Testis (tissue), 3 donors: ENCODE data around the gene MED12L. TPM values are rescaled to one million over a fixed set of nuclear protein-coding genes. Genes with fewer than 3 reads are reported as not detected.

Experiments
- DNase-seq: peaks from one replicate; pipeline ENCODE4 v3.0.0-alpha.2; 2019
- H3K27ac ChIP-seq, 2 donors: fragments of 200-600 bp; sonication (generic); one replicate each; pipeline ENCODE4 v1.5.1; 2019
- H3K27me3 ChIP-seq: fragments of 200-600 bp; sonication (generic); one replicate; pipeline ENCODE4 v1.5.1; 2019
- H3K36me3 ChIP-seq: fragments of 200-600 bp; sonication (generic); one replicate; pipeline ENCODE4 v1.5.1; 2017; ENCODE audit warnings: low read depth; ENCODE audit errors: missing control alignments
- H3K4me1 ChIP-seq: fragments of 200-600 bp; sonication (generic); one replicate; pipeline ENCODE4 v1.5.1; 2019
- H3K4me3 ChIP-seq, 2 donors: fragments of 200-600 bp; sonication (generic); one replicate each; pipeline ENCODE4 v1.5.1; 2017 to 2019
- H3K9me3 ChIP-seq: fragments of 200-600 bp; sonication (generic); one replicate; pipeline ENCODE4 v1.5.1; 2017
- POLR2A ChIP-seq: fragments of 450-650 bp; IDR thresholded peaks from one replicate; pipeline ENCODE4 v1.6.1; 2017; ENCODE audit warnings: antibody characterized with exemption, mild to moderate bottlenecking, moderate library complexity
- WGBS, 2 donors: methylation state at CpG; one replicate each; pipeline ENCODE4 v1.1.5; 2018; 5-methylcytosine and 5-hydroxymethylcytosine counted together
- intact Hi-C: fragments of 100-400 bp; cut with DNase I; formaldehyde crosslinking; loops from one replicate; pipeline ENCODE4 v1.15.1; 2023; ENCODE audit warnings: low total_unique reads
- polyA plus RNA-seq: library from polyadenylated mRNA; stranded (reverse); fragments of 350-450 nt; fragmentation: Illumina TruSeq; extraction: RNeasy Lipid Tissue Mini Kit (QIAGEN cat#74804); gene quantifications from one replicate; pipeline ENCODE4 v1.2.3, GENCODE V29; 2014; ENCODE audit warnings: low read depth, low replicate concordance; ENCODE audit not compliant: insufficient read depth
- total RNA-seq, 2 donors: library from RNA; depleted of rRNA; stranded (reverse); fragments of >200 nt; gene quantifications; one replicate each; pipeline ENCODE4 v1.2.3, GENCODE V29; 2016
- TF ChIP-seq, protein P1 (sequence below), 3 experiments: fragments of 450-650 bp in 2 of 3; fragments of 200-600 bp in 1 of 3; sonication (generic) in 1 of 3; IDR thresholded peaks; one replicate each; pipeline ENCODE4 v1.5.1; 2016 to 2019; ENCODE audit warnings: antibody characterized with exemption in 3 of 3, mild to moderate bottlenecking in 2 of 3, moderate library complexity in 1 of 3

The MED12L gene
- total and polyA plus RNA-seq, 3 donors from 2014 or later: 10.3 to 18.5 (median 10.4) TPM

DNA sequence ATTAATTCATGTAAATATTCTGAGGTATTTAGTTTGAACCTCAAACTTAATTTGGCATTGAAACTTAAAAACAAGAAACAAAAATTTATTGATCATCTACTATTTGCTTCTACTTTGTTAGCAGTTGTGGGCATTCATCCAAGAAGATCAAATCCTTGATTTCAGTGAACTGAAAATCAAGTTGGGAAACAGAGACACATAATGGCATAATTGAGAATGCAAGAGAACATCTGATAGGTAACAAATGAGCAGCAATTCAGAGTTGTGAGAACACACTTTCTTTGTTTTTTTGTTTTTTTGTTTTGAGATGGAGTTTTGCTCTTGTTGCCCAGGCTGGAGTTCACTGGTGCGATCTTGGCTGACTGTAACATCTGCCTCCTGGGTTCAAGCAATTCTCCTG lies 33.9 kb upstream of the MED12L start:
- Histone ChIP-seq H3K36me3 (no peaks in the 10 kb centered on the region), H3K27me3 (no peaks in the 10 kb centered on the region), H3K9me3 (no peaks in the 10 kb centered on the region), H3K4me3 (no peak overlapping the region), H3K4me1 (no peaks in the 10 kb centered on the region), H3K27ac (no peak overlapping the region)
- 97 to 100% methylated on average over 1 of the region's 1 CpG for WGBS, 2 donors
- DNase-seq: no peak
- TF ChIP-seq, protein P1, sequence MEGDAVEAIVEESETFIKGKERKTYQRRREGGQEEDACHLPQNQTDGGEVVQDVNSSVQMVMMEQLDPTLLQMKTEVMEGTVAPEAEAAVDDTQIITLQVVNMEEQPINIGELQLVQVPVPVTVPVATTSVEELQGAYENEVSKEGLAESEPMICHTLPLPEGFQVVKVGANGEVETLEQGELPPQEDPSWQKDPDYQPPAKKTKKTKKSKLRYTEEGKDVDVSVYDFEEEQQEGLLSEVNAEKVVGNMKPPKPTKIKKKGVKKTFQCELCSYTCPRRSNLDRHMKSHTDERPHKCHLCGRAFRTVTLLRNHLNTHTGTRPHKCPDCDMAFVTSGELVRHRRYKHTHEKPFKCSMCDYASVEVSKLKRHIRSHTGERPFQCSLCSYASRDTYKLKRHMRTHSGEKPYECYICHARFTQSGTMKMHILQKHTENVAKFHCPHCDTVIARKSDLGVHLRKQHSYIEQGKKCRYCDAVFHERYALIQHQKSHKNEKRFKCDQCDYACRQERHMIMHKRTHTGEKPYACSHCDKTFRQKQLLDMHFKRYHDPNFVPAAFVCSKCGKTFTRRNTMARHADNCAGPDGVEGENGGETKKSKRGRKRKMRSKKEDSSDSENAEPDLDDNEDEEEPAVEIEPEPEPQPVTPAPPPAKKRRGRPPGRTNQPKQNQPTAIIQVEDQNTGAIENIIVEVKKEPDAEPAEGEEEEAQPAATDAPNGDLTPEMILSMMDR (IDR thresholded peaks at IDR 0.05): no peak
- TF ChIP-seq POLR2A: no peak
- intact Hi-C loops: no loop called here

DNA sequence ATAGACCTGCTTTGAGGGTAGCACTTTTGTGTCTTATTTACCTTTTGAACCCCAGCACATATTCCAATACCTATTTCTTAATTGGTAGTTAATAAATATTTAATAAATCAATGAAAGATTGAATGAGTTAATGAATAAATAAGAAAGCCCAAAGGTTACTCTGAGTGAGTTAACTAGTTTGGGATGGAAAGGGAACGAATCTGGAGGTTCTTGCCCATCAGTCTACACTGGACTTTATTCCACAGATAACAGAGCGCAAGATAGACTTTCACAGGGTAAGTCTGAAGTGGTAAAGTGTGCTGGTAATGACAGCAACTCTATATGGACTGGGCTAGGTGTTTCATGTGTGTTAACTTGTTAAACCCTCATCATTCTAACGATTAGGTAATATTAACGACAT lies 33.1 kb upstream of the MED12L start:
- H3K4me3 ChIP-seq: no peak overlapping the region
- WGBS, 2 donors: 94 to 95% methylated on average over 4 of the region's 4 CpGs
- no peaks in the 10 kb centered on the region for H3K36me3 ChIP-seq
- intact Hi-C loops: no loop called here
- no peak for DNase-seq
- H3K4me1 ChIP-seq: no peaks in the 10 kb centered on the region
- H3K9me3 ChIP-seq: no peaks in the 10 kb centered on the region
- H3K27ac ChIP-seq: no peak overlapping the region
- no peak for TF ChIP-seq POLR2A
- TF ChIP-seq, protein P1 (IDR thresholded peaks at IDR 0.05): no peak
- no peaks in the 10 kb centered on the region for H3K27me3 ChIP-seq

DNA sequence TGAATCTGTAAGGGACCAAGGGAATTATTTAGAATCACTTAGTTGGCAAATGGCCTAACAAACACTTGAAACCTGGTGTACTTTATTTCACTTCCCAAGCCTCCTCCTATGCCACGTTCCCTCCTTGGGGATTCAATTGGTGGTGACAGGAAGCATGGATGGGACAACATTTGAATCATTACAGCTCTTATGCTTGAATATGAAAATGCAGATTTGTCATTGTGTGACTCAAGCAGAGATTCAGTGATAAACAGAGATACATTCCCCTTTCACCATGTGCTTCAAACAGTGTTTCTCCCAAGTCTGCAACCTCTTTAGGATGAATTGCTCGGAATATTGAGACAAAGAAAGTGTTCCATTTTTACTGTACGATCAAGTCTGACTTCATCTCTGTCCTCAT lies 32.7 kb upstream of the MED12L start:
- DNase-seq: no peak
- H3K36me3 ChIP-seq: no peaks in the 10 kb centered on the region
- no peaks in the 10 kb centered on the region for H3K9me3 ChIP-seq
- no peaks in the 10 kb centered on the region for H3K27me3 ChIP-seq
- no peak for TF ChIP-seq POLR2A
- TF ChIP-seq, protein P1 (IDR thresholded peaks at IDR 0.05): no peak
- H3K27ac ChIP-seq: no peak overlapping the region
- H3K4me1 ChIP-seq: no peaks in the 10 kb centered on the region
- 89 to 96% methylated on average over 3 of the region's 3 CpGs for WGBS, 2 donors
- no peak overlapping the region for H3K4me3 ChIP-seq
- intact Hi-C loops: no loop called here

DNA sequence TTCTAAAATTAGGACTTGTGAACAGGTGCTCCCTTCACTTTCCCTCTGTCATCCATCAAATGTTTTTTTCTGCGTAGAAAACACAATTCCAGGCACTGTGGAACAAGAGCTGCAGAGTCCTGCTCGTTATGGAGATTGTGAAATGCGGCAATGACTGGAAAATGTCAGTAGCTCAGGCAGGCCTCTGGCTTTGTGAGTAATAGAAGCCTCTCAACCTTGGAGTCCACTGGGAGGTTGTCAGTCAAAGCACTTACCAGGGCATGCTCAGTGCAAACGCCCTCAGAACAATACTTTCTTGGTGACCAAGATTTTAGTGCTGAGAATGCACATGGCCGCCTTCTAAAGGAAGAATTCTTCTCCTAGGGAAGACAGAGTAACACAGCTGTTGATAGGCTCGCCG lies 26.7 kb upstream of the MED12L start:
- Histone ChIP-seq H3K27ac (no peak overlapping the region), H3K27me3 (no peaks in the 10 kb centered on the region), H3K36me3 (no peaks in the 10 kb centered on the region), H3K4me1 (no peaks in the 10 kb centered on the region), H3K4me3 (no peak overlapping the region), H3K9me3 (no peaks in the 10 kb centered on the region)
- no peak for DNase-seq
- TF ChIP-seq POLR2A: no peak
- TF ChIP-seq, protein P1 (IDR thresholded peaks at IDR 0.05): no peak
- 76 to 86% methylated on average over 7 of the region's 7 CpGs for WGBS, 2 donors
- intact Hi-C loops: no loop called here

DNA sequence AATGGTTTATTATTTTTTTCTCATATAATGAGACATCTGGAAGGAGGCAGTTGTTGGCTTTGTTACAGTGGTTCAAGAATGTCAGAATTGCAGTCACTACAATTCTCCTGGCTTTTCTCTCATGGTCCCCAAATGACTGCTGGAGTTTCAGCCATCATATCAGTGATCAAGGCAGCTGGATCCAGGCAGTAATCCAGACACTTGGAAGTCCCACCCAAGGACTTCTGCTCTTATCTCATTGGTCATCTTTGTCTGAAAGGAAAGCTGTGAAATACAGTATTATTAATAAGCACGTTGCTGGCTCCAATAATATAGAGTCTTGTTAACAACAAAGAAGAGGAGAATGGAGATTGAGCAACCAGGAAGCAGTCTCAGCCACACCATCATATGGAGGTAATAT lies 22.9 kb upstream of the MED12L start:
- no peaks in the 10 kb centered on the region for H3K36me3 ChIP-seq
- no peaks in the 10 kb centered on the region for H3K9me3 ChIP-seq
- 9 to 20% methylated on average over 1 of the region's 1 CpG for WGBS, 2 donors
- no peak for DNase-seq
- intact Hi-C loops: no loop called here
- no peak for TF ChIP-seq POLR2A
- TF ChIP-seq, protein P1 (IDR thresholded peaks at IDR 0.05): no peak
- H3K4me1 ChIP-seq: no peaks in the 10 kb centered on the region
- no peaks in the 10 kb centered on the region for H3K27me3 ChIP-seq
- H3K27ac ChIP-seq: no peak overlapping the region
- H3K4me3 ChIP-seq: peak overlapping the region in 1 of 2 donors; percentile 10
